ENCODE results near the gene GMFB.

- TF ChIP-seq ZNF677 (tag by site-specific recombination; IDR thresholded peaks at IDR 0.05): no peak
- TF ChIP-seq ZNF311 (tag by site-specific recombination; IDR thresholded peaks at IDR 0.05; ENCODE audit: borderline replicate concordance): no peak
- TF ChIP-seq CTCF (tag by site-specific recombination; IDR thresholded peaks at IDR 0.05): no peak
- TF ChIP-seq ZNF174 (tag by site-specific recombination; IDR thresholded peaks at IDR 0.05): no peak
- TF ChIP-seq RBAK (tag by site-specific recombination; IDR thresholded peaks at IDR 0.05): no peak
- TF ChIP-seq KLF8 (tag by site-specific recombination; IDR thresholded peaks at IDR 0.05): no peak
- TF ChIP-seq, protein P1, sequence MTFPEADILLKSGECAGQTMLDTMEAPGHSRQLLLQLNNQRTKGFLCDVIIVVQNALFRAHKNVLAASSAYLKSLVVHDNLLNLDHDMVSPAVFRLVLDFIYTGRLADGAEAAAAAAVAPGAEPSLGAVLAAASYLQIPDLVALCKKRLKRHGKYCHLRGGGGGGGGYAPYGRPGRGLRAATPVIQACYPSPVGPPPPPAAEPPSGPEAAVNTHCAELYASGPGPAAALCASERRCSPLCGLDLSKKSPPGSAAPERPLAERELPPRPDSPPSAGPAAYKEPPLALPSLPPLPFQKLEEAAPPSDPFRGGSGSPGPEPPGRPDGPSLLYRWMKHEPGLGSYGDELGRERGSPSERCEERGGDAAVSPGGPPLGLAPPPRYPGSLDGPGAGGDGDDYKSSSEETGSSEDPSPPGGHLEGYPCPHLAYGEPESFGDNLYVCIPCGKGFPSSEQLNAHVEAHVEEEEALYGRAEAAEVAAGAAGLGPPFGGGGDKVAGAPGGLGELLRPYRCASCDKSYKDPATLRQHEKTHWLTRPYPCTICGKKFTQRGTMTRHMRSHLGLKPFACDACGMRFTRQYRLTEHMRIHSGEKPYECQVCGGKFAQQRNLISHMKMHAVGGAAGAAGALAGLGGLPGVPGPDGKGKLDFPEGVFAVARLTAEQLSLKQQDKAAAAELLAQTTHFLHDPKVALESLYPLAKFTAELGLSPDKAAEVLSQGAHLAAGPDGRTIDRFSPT (tag by site-specific recombination; IDR thresholded peaks at IDR 0.05): no peak
- no peak for TF ChIP-seq ZNF341 (tag by site-specific recombination; IDR thresholded peaks at IDR 0.05; ENCODE audit: low read depth)
- TF ChIP-seq ZNF274 (IDR thresholded peaks at IDR 0.05; ENCODE audit: low read length): no peak
- no peak for TF ChIP-seq ZNF274 (tag by site-specific recombination; IDR thresholded peaks at IDR 0.05; ENCODE audit: borderline replicate concordance)
These were observed 14.7 kb upstream of the GMFB start for GRCh38 chr14:54503486-54503885.
